Tibial artery (tissue), 4 donors: ENCODE data around the gene MPST.

Experiments
- DNase-seq, 2 donors: peaks; one replicate each; pipeline ENCODE4 v3.0.0-alpha.2; 2019
- H3K27ac ChIP-seq, 2 donors: fragments of 200-600 bp; sonication (generic) in 1 of 2; 1 replicate in 1 of 2; 2 replicates in 1 of 2; pipeline ENCODE4 v1.5.1; 2018 to 2019; ENCODE audit warnings: mild to moderate bottlenecking in 1 of 2
- H3K27me3 ChIP-seq, 2 donors: fragments of 200-600 bp; sonication (generic) in 1 of 2; one replicate each; pipeline versions ENCODE4 v1.5.1 to v1.6.0; 2016 to 2019
- H3K36me3 ChIP-seq, 3 donors: fragments of 200-600 bp; sonication (generic) in 2 of 3; one replicate each; pipeline ENCODE4 v1.5.1; 2016 to 2019; ENCODE audit warnings: mild to moderate bottlenecking in 2 of 3
- H3K4me1 ChIP-seq, 4 donors: fragments of 200-600 bp; sonication (generic) in 2 of 4; 1 replicate in 3 of 4; 2 replicates in 1 of 4; pipeline ENCODE4 v1.5.1; 2016 to 2019
- H3K4me3 ChIP-seq, 2 donors: fragments of 200-600 bp; sonication (generic) in 1 of 2; 1 replicate in 1 of 2; 2 replicates in 1 of 2; pipeline ENCODE4 v1.5.1; 2018 to 2019; ENCODE audit warnings: mild to moderate bottlenecking in 2 of 2
- H3K9me3 ChIP-seq, 3 donors: fragments of 200-600 bp; sonication (generic) in 1 of 3; one replicate each; pipeline ENCODE4 v1.5.1; 2016 to 2019
- CTCF ChIP-seq, 2 experiments: fragments of 200-600 bp in 1 of 2; fragments of 450-650 bp in 1 of 2; IDR thresholded peaks; one replicate each; pipeline ENCODE4 v1.5.1; 2017 to 2019; ENCODE audit warnings: antibody characterized with exemption in 2 of 2, mild to moderate bottlenecking in 1 of 2, moderate library complexity in 1 of 2
- intact Hi-C: fragments of 100-400 bp; cut with DNase I; formaldehyde crosslinking; loops from one replicate; pipeline ENCODE4 v1.15.0; 2023; ENCODE audit warnings: low total_unique reads

The MPST gene

DNA sequence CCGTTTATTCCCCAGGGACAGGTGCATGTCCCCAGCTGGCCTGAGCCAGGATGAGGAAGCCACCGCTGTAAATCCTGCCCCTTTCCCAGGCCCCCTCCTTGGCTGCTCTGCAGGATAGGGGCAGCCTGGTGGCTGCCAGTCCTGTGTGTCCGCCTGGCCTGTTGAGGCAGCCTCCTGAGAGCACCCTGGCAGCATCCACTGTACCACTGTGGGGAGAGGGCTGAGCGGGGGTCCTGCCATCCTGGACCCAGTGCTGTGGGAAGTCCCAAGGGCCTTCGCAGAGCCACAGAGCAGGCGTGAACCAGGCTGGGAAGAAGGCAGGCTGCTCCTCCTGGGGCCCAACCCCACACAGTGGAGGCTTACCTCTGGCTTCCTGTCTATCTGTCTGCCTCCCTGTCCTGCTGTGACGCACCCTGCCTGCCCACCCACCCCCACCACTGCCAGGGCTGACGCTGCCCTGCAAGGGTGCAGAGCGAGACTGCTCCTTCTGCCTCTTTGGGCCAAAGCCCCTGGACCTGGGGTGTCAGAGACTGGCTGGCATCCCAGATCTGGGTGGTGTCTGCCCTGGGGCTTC lies 40.4 kb downstream of the MPST start:
- peaks cover 18 to 67% (median 62%) of the 10 kb centered on the region in 3 donors for H3K36me3 ChIP-seq
- H3K27ac ChIP-seq, result no peak overlapping the region
- intact Hi-C loops, result no loop called here
- no peak for DNase-seq
- TF ChIP-seq CTCF (IDR thresholded peaks at IDR 0.05), result no peak
- no peaks in the 10 kb centered on the region for H3K4me1 ChIP-seq
- no peak overlapping the region for H3K4me3 ChIP-seq
- H3K27me3 ChIP-seq, result peaks cover 0 to under 1% of the 10 kb centered on the region in 2 donors
- no peaks in the 10 kb centered on the region for H3K9me3 ChIP-seq

- H3K36me3 ChIP-seq, result peaks cover 18 to 57% (median 52%) of the 10 kb centered on the region in 3 donors
- H3K4me3 ChIP-seq, result no peak overlapping the region
- peaks cover 0 to 3% of the 10 kb centered on the region in 2 donors for H3K27me3 ChIP-seq
- H3K9me3 ChIP-seq, result no peaks in the 10 kb centered on the region
- TF ChIP-seq CTCF (IDR thresholded peaks at IDR 0.05), result no peak
- no peak for DNase-seq
- H3K4me1 ChIP-seq, result no peaks in the 10 kb centered on the region
- no peak overlapping the region for H3K27ac ChIP-seq
- intact Hi-C loops, result no loop called here
Measured at GRCh38 chr22:37060801-37061610, 41.5 kb downstream of the MPST start.

DNA sequence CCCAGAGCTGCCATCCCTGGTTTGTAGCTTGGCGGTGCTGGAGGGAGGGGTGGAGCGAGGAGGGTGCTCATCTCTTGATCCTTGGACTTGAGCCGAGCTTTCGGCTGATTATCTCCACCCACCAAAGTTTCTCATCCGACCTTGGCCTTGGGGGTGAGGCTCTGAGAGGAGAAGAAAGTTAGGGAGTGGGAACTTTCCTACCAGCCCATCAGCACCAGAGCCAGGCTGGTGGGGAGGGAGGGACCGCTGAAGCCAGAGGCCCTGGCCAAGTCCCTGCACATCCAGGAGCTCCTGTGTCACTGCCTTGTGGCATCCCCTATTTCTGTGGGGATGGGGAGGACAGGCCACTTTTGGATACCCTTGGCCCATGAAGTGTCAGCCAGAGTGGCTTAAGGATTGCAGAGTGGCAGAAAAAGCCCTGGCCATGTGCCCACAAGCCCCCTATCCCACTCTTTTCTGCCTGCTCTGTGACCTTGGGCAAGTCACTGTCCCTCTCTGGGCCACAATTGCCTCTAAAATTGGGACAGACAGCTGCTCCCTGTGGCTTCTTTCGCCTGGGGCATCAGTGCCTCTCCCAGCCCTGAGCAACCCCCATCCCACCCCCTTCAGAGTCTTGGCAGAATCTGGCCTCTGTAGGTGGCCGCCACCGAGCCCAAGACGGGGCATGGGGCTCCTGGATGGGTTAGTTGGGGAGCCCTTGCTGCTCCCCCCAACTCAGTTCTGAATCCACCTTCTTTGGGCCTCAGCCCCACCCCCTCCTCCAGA lies 42.3 kb downstream of the MPST start:
- Histone ChIP-seq H3K9me3 (no peaks in the 10 kb centered on the region), H3K27ac (no peak overlapping the region), H3K4me1 (no peaks in the 10 kb centered on the region), H3K4me3 (no peak overlapping the region), H3K27me3 (peaks cover 0 to 4% of the 10 kb centered on the region in 2 donors), H3K36me3 (peaks cover 18 to 49% (median 44%) of the 10 kb centered on the region in 3 donors)
- no peak for TF ChIP-seq CTCF (IDR thresholded peaks at IDR 0.05)
- intact Hi-C loops, result no loop called here
- no peak for DNase-seq

DNA sequence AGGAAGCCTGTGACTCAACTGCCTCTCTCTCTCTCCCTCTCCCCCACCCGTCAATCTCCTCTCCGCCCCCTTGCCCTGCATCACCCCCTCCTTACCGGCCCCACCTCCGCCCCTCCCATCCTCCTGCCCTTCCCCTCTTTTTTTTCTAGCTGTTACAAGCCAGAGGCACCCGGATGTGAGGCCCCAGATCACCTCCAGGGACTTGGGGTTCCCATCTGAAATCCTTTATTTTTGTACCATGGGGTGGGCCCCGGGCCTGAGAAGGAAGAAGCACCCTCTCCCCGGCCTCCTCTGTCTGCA lies 42.8 kb downstream of the MPST start:
- TF ChIP-seq CTCF (IDR thresholded peaks at IDR 0.05), result no peak
- intact Hi-C loops, result no loop called here
- Histone ChIP-seq H3K4me3 (no peak overlapping the region), H3K4me1 (no peaks in the 10 kb centered on the region), H3K27me3 (peaks cover 0 to 10% of the 10 kb centered on the region in 2 donors), H3K9me3 (no peaks in the 10 kb centered on the region), H3K36me3 (peaks cover 15 to 44% (median 38%) of the 10 kb centered on the region in 3 donors), H3K27ac (no peak overlapping the region)
- no peak for DNase-seq

DNA sequence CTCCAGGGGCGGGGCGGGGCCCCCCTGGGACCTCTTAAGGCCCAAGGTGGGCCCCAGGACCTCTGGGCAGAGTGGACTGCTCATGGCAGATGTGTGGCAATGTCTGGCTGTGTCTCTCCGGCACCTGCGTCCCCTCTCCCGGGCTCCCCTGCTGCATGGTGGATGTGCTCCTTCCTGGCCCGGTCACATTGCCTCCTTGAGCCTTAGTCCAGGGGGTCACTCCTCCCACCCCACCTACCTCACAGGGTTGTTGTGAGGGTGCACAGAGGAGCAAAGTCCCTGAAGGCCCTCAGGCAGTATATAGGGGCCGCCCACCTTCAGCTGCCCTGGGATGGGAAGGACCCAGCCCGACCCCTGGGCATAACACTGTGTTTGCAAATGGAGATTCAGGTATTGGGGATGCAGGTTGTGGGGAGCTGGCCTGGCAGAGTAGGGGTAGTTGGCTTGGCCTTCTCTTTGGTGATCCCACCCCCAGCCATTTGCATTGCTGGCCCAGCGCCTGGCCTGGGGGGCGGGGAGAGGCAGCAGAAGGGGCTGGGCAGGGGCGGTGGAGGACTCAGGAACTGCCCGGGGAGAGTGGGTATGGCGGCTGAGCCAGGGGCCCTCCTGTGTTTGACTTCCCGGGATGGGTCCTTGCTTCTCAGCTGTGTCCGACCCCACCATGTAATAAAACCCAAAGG lies 43.3 kb downstream of the MPST start:
- H3K4me1 ChIP-seq, result no peaks in the 10 kb centered on the region
- no peak overlapping the region for H3K4me3 ChIP-seq
- H3K9me3 ChIP-seq, result no peaks in the 10 kb centered on the region
- intact Hi-C loops, result no loop called here
- TF ChIP-seq CTCF (IDR thresholded peaks at IDR 0.05), result no peak
- H3K27me3 ChIP-seq, result peaks cover 0 to 15% of the 10 kb centered on the region in 2 donors
- peaks cover 10 to 39% (median 33%) of the 10 kb centered on the region in 3 donors for H3K36me3 ChIP-seq
- DNase-seq, result no peak
- H3K27ac ChIP-seq, result no peak overlapping the region
